ENCODE measurements around the gene FOXL1.

DNA sequence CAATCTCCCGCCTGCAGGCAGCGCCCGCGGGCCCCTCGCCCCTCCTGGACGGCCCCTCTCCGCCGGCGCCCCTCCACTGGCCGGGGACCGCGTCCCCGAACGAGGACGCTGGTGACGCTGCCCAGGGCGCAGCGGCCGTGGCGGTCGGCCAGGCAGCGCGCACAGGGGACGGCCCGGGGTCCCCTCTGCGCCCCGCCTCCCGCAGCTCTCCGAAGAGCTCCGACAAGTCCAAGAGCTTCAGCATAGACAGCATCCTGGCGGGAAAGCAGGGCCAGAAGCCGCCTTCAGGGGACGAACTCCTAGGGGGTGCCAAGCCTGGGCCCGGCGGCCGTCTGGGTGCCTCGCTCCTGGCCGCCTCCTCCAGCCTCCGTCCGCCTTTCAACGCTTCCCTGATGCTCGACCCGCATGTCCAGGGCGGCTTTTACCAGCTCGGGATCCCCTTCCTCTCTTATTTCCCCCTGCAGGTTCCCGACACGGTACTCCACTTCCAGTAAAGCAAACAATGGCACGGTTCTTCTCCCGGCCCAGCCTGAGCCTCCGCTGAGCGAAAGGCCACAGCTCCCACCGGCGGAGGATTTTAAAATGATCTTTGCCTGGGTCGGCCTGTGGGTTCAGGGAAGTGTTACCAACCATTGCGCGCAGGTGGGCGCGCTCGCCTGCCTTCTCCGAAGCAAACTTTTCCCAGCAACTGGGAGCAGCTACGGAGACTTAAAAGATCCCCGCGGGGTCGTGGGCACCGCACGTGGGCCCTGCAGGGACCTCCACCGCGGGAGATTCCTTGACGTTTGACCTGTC, 1.1 kb downstream of the FOXL1 start:
- TF ChIP-seq, protein P1, sequence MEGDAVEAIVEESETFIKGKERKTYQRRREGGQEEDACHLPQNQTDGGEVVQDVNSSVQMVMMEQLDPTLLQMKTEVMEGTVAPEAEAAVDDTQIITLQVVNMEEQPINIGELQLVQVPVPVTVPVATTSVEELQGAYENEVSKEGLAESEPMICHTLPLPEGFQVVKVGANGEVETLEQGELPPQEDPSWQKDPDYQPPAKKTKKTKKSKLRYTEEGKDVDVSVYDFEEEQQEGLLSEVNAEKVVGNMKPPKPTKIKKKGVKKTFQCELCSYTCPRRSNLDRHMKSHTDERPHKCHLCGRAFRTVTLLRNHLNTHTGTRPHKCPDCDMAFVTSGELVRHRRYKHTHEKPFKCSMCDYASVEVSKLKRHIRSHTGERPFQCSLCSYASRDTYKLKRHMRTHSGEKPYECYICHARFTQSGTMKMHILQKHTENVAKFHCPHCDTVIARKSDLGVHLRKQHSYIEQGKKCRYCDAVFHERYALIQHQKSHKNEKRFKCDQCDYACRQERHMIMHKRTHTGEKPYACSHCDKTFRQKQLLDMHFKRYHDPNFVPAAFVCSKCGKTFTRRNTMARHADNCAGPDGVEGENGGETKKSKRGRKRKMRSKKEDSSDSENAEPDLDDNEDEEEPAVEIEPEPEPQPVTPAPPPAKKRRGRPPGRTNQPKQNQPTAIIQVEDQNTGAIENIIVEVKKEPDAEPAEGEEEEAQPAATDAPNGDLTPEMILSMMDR (IDR thresholded peaks at IDR 0.05) = no peak
- TF ChIP-seq POLR2A (IDR thresholded peaks at IDR 0.05) = no peak
